K562 (cell line): ENCODE data around the gene ASCC3. TPM values are rescaled to one million over a fixed set of nuclear protein-coding genes. Genes with fewer than 3 reads are reported as not detected.
A peak's percentile ranks its signal among the peaks of the same experiment; 100 is the strongest.

ENCODE experiments used
- ATAC-seq: fragments of 200-7000 bp; cut with Tn5 transposase; 3 replicates; pipeline ENCODE4 v1.9.1; 2020; ENCODE audit warnings: moderate library complexity
- BruUV-seq: library from RNA; stranded (reverse); fragments of 400-500 nt; replicated peaks from 2 replicates; lab custom pipeline; 2021; lab: Mats Ljungman, UMichigan
- CTCF ChIA-PET: fragments of 300-600 bp; formaldehyde crosslinking; extraction: SDS; loops from one replicate; lab custom pipeline; 2021; ENCODE audit warnings: low intra/inter-chr PET ratio; lab: Yijun Ruan, JAX
- POLR2A ChIA-PET: fragments of 300-600, 350-650 bp; sonication (Branson Sonifier 250); formaldehyde crosslinking; extraction: SDS; loops from one replicate; lab custom pipeline; 2021; ENCODE audit warnings: antibody characterized with exemption, inconsistent platforms; lab: Yijun Ruan, JAX
- DNase-seq, 4 experiments: peaks; one replicate each; pipeline versions ENCODE4 v3.0.0 to v3.0.0-alpha.2; 2011 to 2018; ENCODE audit warnings: low spot score in 3 of 4, mixed read lengths in 3 of 4; ENCODE audit errors: extremely low read depth in 1 of 4
- FAIRE-seq: peaks from 2 replicates; lab custom pipeline; 2011; peaks lifted over from hg19 to GRCh38; lab: Jason Lieb, UNC
- H2AFZ ChIP-seq: 2 replicates; pipeline ENCODE4 v1.6.0; 2011; ENCODE audit warnings: low read depth, low read length, control low read depth, inconsistent platforms
- H3K27ac ChIP-seq: fragments of 200-600 bp; 3 replicates; pipeline ENCODE4 v1.8.0; 2011; ENCODE audit warnings: low read depth, mild to moderate bottlenecking, control low read depth, inconsistent platforms, low read length, moderate library complexity, mixed read lengths; ENCODE audit errors: extremely low read depth
- H3K27me3 ChIP-seq, 2 experiments: fragments of 300-600 bp in 1 of 2; 2 replicates in 1 of 2; 3 replicates in 1 of 2; pipeline versions ENCODE4 v1.6.0 to v1.8.0; 2011; ENCODE audit warnings: inconsistent platforms in 2 of 2, low read length in 2 of 2, mild to moderate bottlenecking in 1 of 2, mixed read lengths in 1 of 2, moderate library complexity in 1 of 2; ENCODE audit not compliant: control insufficient read depth in 2 of 2, insufficient read depth in 2 of 2
- H3K36me3 ChIP-seq: fragments of 300-600 bp; 3 replicates; pipeline ENCODE4 v1.8.0; 2011; ENCODE audit warnings: mild to moderate bottlenecking, low read length, inconsistent platforms; ENCODE audit not compliant: control insufficient read depth, insufficient read depth
- H3K4me1 ChIP-seq, 2 experiments: fragments of 200-600 bp in 1 of 2; replicated peaks in 1 of 2; 2 replicates in 1 of 2; 3 replicates in 1 of 2; pipeline versions ENCODE4 v1.5.1 to v1.8.0; 2011; ENCODE audit warnings: inconsistent platforms in 2 of 2, low read length in 2 of 2, mild to moderate bottlenecking in 1 of 2, mixed read lengths in 1 of 2, moderate library complexity in 1 of 2; ENCODE audit not compliant: control insufficient read depth in 2 of 2, insufficient read depth in 2 of 2
- H3K4me2 ChIP-seq: 2 replicates; pipeline ENCODE4 v1.6.1; 2011; ENCODE audit warnings: low read length, control low read depth, inconsistent platforms, mixed read lengths; ENCODE audit not compliant: insufficient read depth
- H3K4me3 ChIP-seq: fragments of 200-600 bp; sonication (generic), shearing (Covaris generic); 2 replicates; pipeline ENCODE4 v1.5.1; 2016; ENCODE audit warnings: control low read depth, inconsistent platforms
- H3K79me2 ChIP-seq: fragments of 200-600 bp; 3 replicates; pipeline ENCODE4 v1.8.0; 2011; ENCODE audit warnings: low read length, inconsistent platforms; ENCODE audit not compliant: control insufficient read depth, insufficient read depth
- H3K9ac ChIP-seq, 2 experiments: 2 replicates each; pipeline versions ENCODE4 v1.6.0 to v1.6.1; 2011; ENCODE audit warnings: low read depth in 2 of 2, low read length in 2 of 2, control low read depth in 1 of 2, inconsistent platforms in 1 of 2, mild to moderate bottlenecking in 1 of 2, mixed read lengths in 1 of 2; ENCODE audit not compliant: insufficient read depth in 1 of 2
- H3K9me1 ChIP-seq: one replicate; pipeline ENCODE4 v1.6.0; 2011; ENCODE audit warnings: inconsistent platforms, mild to moderate bottlenecking, low read length, moderate library complexity; ENCODE audit not compliant: control insufficient read depth, insufficient read depth
- H3K9me3 ChIP-seq: replicated peaks from 2 replicates; pipeline ENCODE4 v1.5.1; 2011; ENCODE audit warnings: low read depth, low read length, inconsistent platforms; ENCODE audit not compliant: control insufficient read depth, insufficient read depth
- H4K20me1 ChIP-seq: replicated peaks from 2 replicates; pipeline ENCODE4 v1.6.1; 2011; ENCODE audit warnings: low read length, inconsistent platforms, mixed read lengths; ENCODE audit not compliant: control insufficient read depth, insufficient read depth
- ARNT ChIP-seq, 2 experiments: fragments of 450-650 bp; IDR thresholded peaks; 2 replicates each; pipeline ENCODE4 v1.6.1; 2016; ENCODE audit warnings: mild to moderate bottlenecking in 1 of 2
- CBFA2T3 ChIP-seq: fragments of 450-650 bp; IDR thresholded peaks from 2 replicates; pipeline ENCODE4 v1.6.1; 2017
- CHCHD3 ChIP-seq: fragments of 250-450 bp; sonication (Bioruptor Pico); IDR thresholded peaks from 2 replicates; pipeline ENCODE4 v2.1.2; 2022; ENCODE audit warnings: mild to moderate bottlenecking
- CREB3L1 ChIP-seq: fragments of 450-650 bp; IDR thresholded peaks from 2 replicates; pipeline ENCODE4 v1.6.1; 2014; ENCODE audit warnings: low read depth, mild to moderate bottlenecking, moderate library complexity, borderline replicate concordance
- ILF3 ChIP-seq: fragments of 450-650 bp; IDR thresholded peaks from 2 replicates; pipeline ENCODE4 v1.6.1; 2018; ENCODE audit warnings: antibody characterized with exemption, mild to moderate bottlenecking, moderate library complexity, borderline replicate concordance
- POLR2G ChIP-seq: fragments of 200-400 bp; formaldehyde crosslinking; IDR thresholded peaks from 2 replicates; pipeline ENCODE4 v1.6.1; 2017; ENCODE audit warnings: low read depth, mild to moderate bottlenecking, antibody characterized with exemption, low read length, moderate library complexity
- POLR3G ChIP-seq: IDR thresholded peaks from 2 replicates; pipeline ENCODE4 v1.6.1; 2011; ENCODE audit not compliant: insufficient read length, insufficient replicate concordance; ENCODE audit errors: extremely low read depth
- ZBTB7A ChIP-seq: IDR thresholded peaks from 2 replicates; pipeline ENCODE4 v1.6.1; 2011; ENCODE audit warnings: low read depth, mild to moderate bottlenecking, low read length, moderate library complexity, borderline replicate concordance; ENCODE audit not compliant: control insufficient read depth
- ZNF699 ChIP-seq: fragments of 250-450 bp; sonication (Bioruptor Pico); IDR thresholded peaks from 2 replicates; pipeline ENCODE4 v1.8.0; 2021; ENCODE audit warnings: mild to moderate bottlenecking, moderate library complexity; ENCODE audit not compliant: insufficient replicate concordance
- whole genome bisulfite sequencing: fragments of 100-300 bp; shearing (Covaris generic); methylation state at CpG from one replicate; pipeline ENCODE4 v1.1.6; 2016; ENCODE audit warnings: low coverage, mixed read lengths; ENCODE audit not compliant: insufficient coverage; ENCODE audit errors: missing lambda C conversion rate; 5-methylcytosine and 5-hydroxymethylcytosine counted together
- in situ Hi-C: fragments of 300-500 bp; cut with MboI; formaldehyde crosslinking; loops from 4 replicates; pipeline ENCODE4 v1.15.0; 2018; ENCODE audit warnings: inconsistent platforms, mixed read lengths
- intact Hi-C: fragments of 100-400 bp; cut with micrococcal nuclease; formaldehyde crosslinking; loops from 2 replicates; pipeline ENCODE4 v1.14.2; 2022
- polyA plus RNA-seq, 8 experiments: library from polyadenylated mRNA; depleted of rRNA in 4 of 8; stranded (reverse) in 5 of 8; unstranded in 3 of 8; fragments of >200 nt; fragmentation: Nextera tagmentation in 2 of 8; fragmentation: Illumina TruSeq in 1 of 8; extraction: Ambion mirVana in 2 of 8; extraction: Trizol in 1 of 8; gene quantifications; 2 replicates each; pipeline versions ENCODE4 v1.2.1 to v1.2.3, GENCODE V29; 2011 to 2014; ENCODE audit warnings: inconsistent platforms in 1 of 8, missing spikeins in 1 of 8
- total RNA-seq, 7 experiments: library from RNA; depleted of rRNA in 6 of 7; stranded (reverse); fragments of >200 nt in 6 of 7; fragmentation: Illumina TruSeq in 2 of 7; extraction: Trizol in 2 of 7; gene quantifications; 2 replicates each; pipeline versions ENCODE4 v1.2.1 to v1.2.3, GENCODE V29; 2011 to 2021; ENCODE audit warnings: low replicate concordance in 1 of 7
- TF ChIP-seq, protein P1 (sequence below): sonication (generic); formaldehyde crosslinking; IDR thresholded peaks from 2 replicates; pipeline ENCODE4 v1.8.0; 2022; ENCODE audit warnings: missing genetic modification reagents, mild to moderate bottlenecking, borderline replicate concordance
- TF ChIP-seq, protein P2 (sequence below): conservative IDR thresholded peaks from 2 replicates; pipeline ENCODE4 v1.6.1; 2011; ENCODE audit warnings: low read depth, mild to moderate bottlenecking, low read length; ENCODE audit not compliant: control insufficient read depth
- TF ChIP-seq, protein P3 (sequence below): fragments of 250-450 bp; sonication (Bioruptor Pico); IDR thresholded peaks from 2 replicates; pipeline ENCODE4 v1.9.0; 2021; ENCODE audit warnings: mild to moderate bottlenecking, inconsistent platforms

Gene ASCC3
- total and polyA plus RNA-seq, 9 of the 15 experiments (the other 6 are each of a cell fraction or from before 2014, with no cell fraction given) = 16.1 to 56.1 (median 33.9) TPM

DNA sequence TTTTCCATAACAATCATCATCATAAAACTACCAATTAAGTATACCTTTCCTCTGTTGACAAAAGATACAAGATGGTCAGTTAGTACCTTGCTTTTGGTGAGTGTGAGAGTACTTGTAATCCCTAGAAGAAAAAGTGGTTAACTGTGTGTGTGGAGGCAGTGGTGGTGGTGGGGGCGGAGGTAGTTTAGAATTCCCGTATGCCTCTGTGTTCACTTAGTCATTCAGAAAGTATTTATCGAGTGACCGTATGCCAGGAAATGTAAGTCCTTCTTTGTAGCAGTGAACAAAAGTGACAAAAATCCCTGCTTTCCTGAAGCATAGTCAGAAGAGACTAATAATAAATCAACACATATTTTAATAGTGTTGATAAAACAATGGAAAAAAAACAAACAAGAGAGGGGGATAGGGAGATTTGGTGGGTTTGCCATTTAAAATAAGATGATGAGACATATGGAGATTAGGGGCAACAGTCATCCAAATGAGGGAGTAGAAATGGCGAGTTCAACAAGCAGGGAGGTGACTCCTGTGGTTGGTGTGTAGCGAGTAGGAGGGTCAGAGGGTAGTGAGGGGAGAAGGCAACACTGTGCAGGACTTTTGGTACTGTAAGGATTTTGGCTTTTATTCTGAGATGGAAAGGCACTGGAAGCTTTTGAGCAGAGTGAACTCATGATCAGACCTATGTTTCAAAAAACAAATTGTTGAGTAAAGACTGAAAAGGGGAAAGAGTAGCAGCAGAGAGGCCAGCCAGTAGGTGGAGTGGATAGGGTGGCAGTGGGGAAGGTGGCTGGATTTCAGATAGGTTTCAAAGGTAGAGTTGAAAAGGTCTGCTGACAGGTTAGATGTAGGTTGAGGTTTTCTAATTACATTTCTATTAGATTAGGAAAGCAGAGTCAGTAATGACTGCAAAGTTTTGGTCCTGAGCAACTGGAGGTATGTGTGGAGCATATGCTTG, 376.1 kb downstream of the ASCC3 start:
- ChIA-PET CTCF (no interaction called here), POLR2A (no interaction called here)
- Histone ChIP-seq H3K4me1 (no peaks in the 10 kb centered on the region), H3K36me3 (peaks cover 3% of the 10 kb centered on the region; the same call in 1 of the 3 replicates), H4K20me1 (no peaks in the 10 kb centered on the region), H3K9me3 (no peaks in the 10 kb centered on the region), H3K4me3 (no peak overlapping the region), H3K79me2 (no peaks in the 10 kb centered on the region), H3K27ac (no peak overlapping the region), H3K9me1 (no peaks in the 10 kb centered on the region), H2AFZ (no peak overlapping the region), H3K4me2 (no peak overlapping the region), H3K27me3 (no peaks in the 10 kb centered on the region), H3K9ac (no peak overlapping the region)
- BruUV-seq = no TSS peak
- intact Hi-C loops = no loop called here
- DNase-seq = no peak
- no peak for FAIRE-seq
- in situ Hi-C loops = no loop called here
- ATAC-seq = peak; percentile 60
- WGBS = 21% methylated on average over 6 of the region's 6 CpGs
- TF ChIP-seq ILF3 (no peak), CREB3L1 (no peak), ARNT (IDR thresholded peaks at IDR 0.05) (no peak), POLR3G (no peak), CBFA2T3 (no peak), POLR2G (no peak), ZNF699 (no peak), CHCHD3 (CRISPR knock-in tag) (no peak), ZBTB7A (no peak)
- TF ChIP-seq, protein P1, sequence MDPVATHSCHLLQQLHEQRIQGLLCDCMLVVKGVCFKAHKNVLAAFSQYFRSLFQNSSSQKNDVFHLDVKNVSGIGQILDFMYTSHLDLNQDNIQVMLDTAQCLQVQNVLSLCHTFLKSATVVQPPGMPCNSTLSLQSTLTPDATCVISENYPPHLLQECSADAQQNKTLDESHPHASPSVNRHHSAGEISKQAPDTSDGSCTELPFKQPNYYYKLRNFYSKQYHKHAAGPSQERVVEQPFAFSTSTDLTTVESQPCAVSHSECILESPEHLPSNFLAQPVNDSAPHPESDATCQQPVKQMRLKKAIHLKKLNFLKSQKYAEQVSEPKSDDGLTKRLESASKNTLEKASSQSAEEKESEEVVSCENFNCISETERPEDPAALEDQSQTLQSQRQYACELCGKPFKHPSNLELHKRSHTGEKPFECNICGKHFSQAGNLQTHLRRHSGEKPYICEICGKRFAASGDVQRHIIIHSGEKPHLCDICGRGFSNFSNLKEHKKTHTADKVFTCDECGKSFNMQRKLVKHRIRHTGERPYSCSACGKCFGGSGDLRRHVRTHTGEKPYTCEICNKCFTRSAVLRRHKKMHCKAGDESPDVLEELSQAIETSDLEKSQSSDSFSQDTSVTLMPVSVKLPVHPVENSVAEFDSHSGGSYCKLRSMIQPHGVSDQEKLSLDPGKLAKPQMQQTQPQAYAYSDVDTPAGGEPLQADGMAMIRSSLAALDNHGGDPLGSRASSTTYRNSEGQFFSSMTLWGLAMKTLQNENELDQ (CRISPR knock-in tag) = no peak
- TF ChIP-seq, protein P2, sequence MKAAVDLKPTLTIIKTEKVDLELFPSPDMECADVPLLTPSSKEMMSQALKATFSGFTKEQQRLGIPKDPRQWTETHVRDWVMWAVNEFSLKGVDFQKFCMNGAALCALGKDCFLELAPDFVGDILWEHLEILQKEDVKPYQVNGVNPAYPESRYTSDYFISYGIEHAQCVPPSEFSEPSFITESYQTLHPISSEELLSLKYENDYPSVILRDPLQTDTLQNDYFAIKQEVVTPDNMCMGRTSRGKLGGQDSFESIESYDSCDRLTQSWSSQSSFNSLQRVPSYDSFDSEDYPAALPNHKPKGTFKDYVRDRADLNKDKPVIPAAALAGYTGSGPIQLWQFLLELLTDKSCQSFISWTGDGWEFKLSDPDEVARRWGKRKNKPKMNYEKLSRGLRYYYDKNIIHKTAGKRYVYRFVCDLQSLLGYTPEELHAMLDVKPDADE = no peak
- TF ChIP-seq, protein P3, sequence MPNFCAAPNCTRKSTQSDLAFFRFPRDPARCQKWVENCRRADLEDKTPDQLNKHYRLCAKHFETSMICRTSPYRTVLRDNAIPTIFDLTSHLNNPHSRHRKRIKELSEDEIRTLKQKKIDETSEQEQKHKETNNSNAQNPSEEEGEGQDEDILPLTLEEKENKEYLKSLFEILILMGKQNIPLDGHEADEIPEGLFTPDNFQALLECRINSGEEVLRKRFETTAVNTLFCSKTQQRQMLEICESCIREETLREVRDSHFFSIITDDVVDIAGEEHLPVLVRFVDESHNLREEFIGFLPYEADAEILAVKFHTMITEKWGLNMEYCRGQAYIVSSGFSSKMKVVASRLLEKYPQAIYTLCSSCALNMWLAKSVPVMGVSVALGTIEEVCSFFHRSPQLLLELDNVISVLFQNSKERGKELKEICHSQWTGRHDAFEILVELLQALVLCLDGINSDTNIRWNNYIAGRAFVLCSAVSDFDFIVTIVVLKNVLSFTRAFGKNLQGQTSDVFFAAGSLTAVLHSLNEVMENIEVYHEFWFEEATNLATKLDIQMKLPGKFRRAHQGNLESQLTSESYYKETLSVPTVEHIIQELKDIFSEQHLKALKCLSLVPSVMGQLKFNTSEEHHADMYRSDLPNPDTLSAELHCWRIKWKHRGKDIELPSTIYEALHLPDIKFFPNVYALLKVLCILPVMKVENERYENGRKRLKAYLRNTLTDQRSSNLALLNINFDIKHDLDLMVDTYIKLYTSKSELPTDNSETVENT (CRISPR knock-in tag) = no peak
